GM23248 (cell line): ENCODE data around the gene PRG2. TPM values are rescaled to one million over a fixed set of nuclear protein-coding genes. Genes with fewer than 3 reads are reported as not detected.

Source experiments
- DNase-seq: peaks from one replicate; pipeline ENCODE4 v3.0.0-alpha.2; 2015
- H2AFZ ChIP-seq: fragments of 200-600 bp; sonication (generic); 2 replicates; pipeline ENCODE4 v1.6.1; 2016; ENCODE audit warnings: antibody characterized with exemption
- H3F3A ChIP-seq: fragments of 200-600 bp; sonication (generic); 2 replicates; pipeline ENCODE4 v1.6.1; 2016; ENCODE audit warnings: mild to moderate bottlenecking, antibody characterized with exemption, mixed run types; ENCODE audit not compliant: insufficient read depth
- H3K27ac ChIP-seq: fragments of 200-600 bp; sonication (generic); 2 replicates; pipeline ENCODE4 v1.5.1; 2016; ENCODE audit warnings: mild to moderate bottlenecking
- H3K27me3 ChIP-seq: fragments of 200-600 bp; sonication (generic); replicated peaks from 2 replicates; pipeline ENCODE4 v1.6.1; 2016; ENCODE audit warnings: mild to moderate bottlenecking; ENCODE audit not compliant: insufficient read depth
- H3K36me3 ChIP-seq: fragments of 200-600 bp; sonication (generic); 2 replicates; pipeline ENCODE4 v1.6.1; 2016; ENCODE audit warnings: low read depth, mild to moderate bottlenecking
- H3K4me1 ChIP-seq: fragments of 200-600 bp; sonication (generic); 2 replicates; pipeline ENCODE4 v1.6.1; 2016; ENCODE audit warnings: mild to moderate bottlenecking; ENCODE audit not compliant: insufficient read depth
- H3K4me2 ChIP-seq: fragments of 200-600 bp; sonication (generic); one replicate; pipeline ENCODE4 v1.6.1; 2016; ENCODE audit warnings: mild to moderate bottlenecking; ENCODE audit not compliant: unreplicated experiment
- H3K4me3 ChIP-seq: fragments of 200-600 bp; sonication (generic); 2 replicates; pipeline ENCODE4 v1.5.1; 2016; ENCODE audit warnings: mild to moderate bottlenecking
- H3K79me2 ChIP-seq: fragments of 200-600 bp; sonication (generic); 2 replicates; pipeline ENCODE4 v1.6.1; 2016; ENCODE audit warnings: mild to moderate bottlenecking; ENCODE audit not compliant: insufficient read depth
- H3K9ac ChIP-seq: fragments of 200-600 bp; sonication (generic); 2 replicates; pipeline ENCODE4 v1.6.1; 2016; ENCODE audit warnings: mild to moderate bottlenecking
- H3K9me2 ChIP-seq: fragments of 200-600 bp; sonication (generic); 2 replicates; pipeline ENCODE4 v1.6.1; 2016; ENCODE audit warnings: mixed run types, mild to moderate bottlenecking, moderate library complexity; ENCODE audit not compliant: insufficient read depth
- H3K9me3 ChIP-seq: fragments of 200-600 bp; sonication (generic); one replicate; pipeline ENCODE4 v1.6.1; 2017; ENCODE audit warnings: low read depth
- H4K20me1 ChIP-seq: fragments of 200-600 bp; sonication (generic); 2 replicates; pipeline ENCODE4 v1.6.0; 2016; ENCODE audit not compliant: insufficient read depth
- EZH2 ChIP-seq: fragments of 200-600 bp; sonication (generic); IDR thresholded peaks from 2 replicates; pipeline ENCODE4 v1.6.1; 2018; ENCODE audit warnings: antibody characterized with exemption, mild to moderate bottlenecking; ENCODE audit not compliant: insufficient read depth, poor library complexity, severe bottlenecking
- EZH2phosphoT487 ChIP-seq: fragments of 200-600 bp; sonication (generic); IDR thresholded peaks from 2 replicates; pipeline ENCODE4 v1.6.1; 2018; ENCODE audit warnings: antibody characterized with exemption, moderate library complexity, mild to moderate bottlenecking, low read depth; ENCODE audit not compliant: insufficient read depth
- WGBS, 2 experiments: methylation state at CpG; one replicate each; pipeline ENCODE4 v1.1.6; 2015 to 2017; ENCODE audit warnings: low lambda C conversion rate in 2 of 2, low coverage in 1 of 2; ENCODE audit errors: missing lambda C conversion rate in 2 of 2; 5-methylcytosine and 5-hydroxymethylcytosine counted together
- in situ Hi-C: fragments of 300-500 bp; cut with MboI; formaldehyde crosslinking; loops from 2 replicates; pipeline ENCODE4 v1.15.0; 2020
- polyA plus RNA-seq: library from polyadenylated mRNA; unstranded; fragments of >200 nt; fragmentation: Nextera tagmentation; extraction: Ambion mirVana; gene quantifications from 2 replicates; pipeline ENCODE4 v1.2.1, GENCODE V29; 2016
- total RNA-seq: library from RNA; depleted of rRNA; stranded (reverse); fragments of >200 nt; shearing (Covaris generic); gene quantifications from 2 replicates; pipeline ENCODE4 v1.2.3, GENCODE V29; 2014

Gene PRG2
- total and polyA plus RNA-seq, 2 experiments from 2014 or later: 2.2 to 2.8 TPM

GRCh38 chr11:57360991-57361390, 29.5 kb downstream of the PRG2 start:
- Histone ChIP-seq H3K4me3 (no peak overlapping the region), H3K36me3 (no peaks in the 10 kb centered on the region), H3K9ac (no peak overlapping the region), H4K20me1 (no peaks in the 10 kb centered on the region), H3K4me2 (no peak overlapping the region), H3K9me3 (no peaks in the 10 kb centered on the region), H3K4me1 (peaks cover 11% of the 10 kb centered on the region), H2AFZ (no peak overlapping the region), H3F3A (peaks cover 16% of the 10 kb centered on the region), H3K27me3 (no peaks in the 10 kb centered on the region), H3K79me2 (no peaks in the 10 kb centered on the region), H3K9me2 (no peaks in the 10 kb centered on the region), H3K27ac (no peak overlapping the region)
- in situ Hi-C loops: no loop called here
- no peak for TF ChIP-seq EZH2
- no peak for TF ChIP-seq EZH2phosphoT487
- 91 to 92% methylated on average over 8 of the region's 8 CpGs for WGBS, 2 experiments
- DNase-seq: no peak

- no peak for TF ChIP-seq EZH2phosphoT487
- no peak for TF ChIP-seq EZH2
- H3K27me3 ChIP-seq: no peaks in the 10 kb centered on the region
- in situ Hi-C loops: no loop called here
- no peak overlapping the region for H3K4me2 ChIP-seq
- no peaks in the 10 kb centered on the region for H3K79me2 ChIP-seq
- H3K4me1 ChIP-seq: peaks cover 11% of the 10 kb centered on the region
- H3K4me3 ChIP-seq: no peak overlapping the region
- no peaks in the 10 kb centered on the region for H4K20me1 ChIP-seq
- H3K9me2 ChIP-seq: no peaks in the 10 kb centered on the region
- DNase-seq: no peak
- peaks cover 16% of the 10 kb centered on the region for H3F3A ChIP-seq
- H3K9me3 ChIP-seq: no peaks in the 10 kb centered on the region
- H3K27ac ChIP-seq: no peak overlapping the region
- no peak overlapping the region for H2AFZ ChIP-seq
- WGBS, 2 experiments: 83 to 91% methylated on average over 9 of the region's 9 CpGs
- H3K9ac ChIP-seq: no peak overlapping the region
- no peaks in the 10 kb centered on the region for H3K36me3 ChIP-seq
These were observed 30.4 kb downstream of the PRG2 start for GRCh38 chr11:57359896-57360690.

- no peaks in the 10 kb centered on the region for H3K9me3 ChIP-seq
- H3K4me2 ChIP-seq: no peak overlapping the region
- H3K36me3 ChIP-seq: no peaks in the 10 kb centered on the region
- no peak overlapping the region for H2AFZ ChIP-seq
- 83 to 89% methylated on average over 5 of the region's 5 CpGs for WGBS, 2 experiments
- TF ChIP-seq EZH2: no peak
- H3K9me2 ChIP-seq: no peaks in the 10 kb centered on the region
- no peak overlapping the region for H3K27ac ChIP-seq
- in situ Hi-C loops: no loop called here
- H3K9ac ChIP-seq: no peak overlapping the region
- H3K4me3 ChIP-seq: no peak overlapping the region
- DNase-seq: no peak
- no peaks in the 10 kb centered on the region for H3K27me3 ChIP-seq
- H3F3A ChIP-seq: peaks cover 16% of the 10 kb centered on the region
- no peaks in the 10 kb centered on the region for H4K20me1 ChIP-seq
- no peaks in the 10 kb centered on the region for H3K79me2 ChIP-seq
- H3K4me1 ChIP-seq: peaks cover 11% of the 10 kb centered on the region
These were observed 31.1 kb downstream of the PRG2 start for GRCh38 chr11:57359396-57359795.

GRCh38 chr11:57358991-57359390, 31.5 kb downstream of the PRG2 start:
- no peak overlapping the region for H3K27ac ChIP-seq
- no peaks in the 10 kb centered on the region for H3K9me2 ChIP-seq
- DNase-seq: no peak
- H3K9ac ChIP-seq: no peak overlapping the region
- no peak overlapping the region for H3K4me3 ChIP-seq
- H3K79me2 ChIP-seq: no peaks in the 10 kb centered on the region
- no peaks in the 10 kb centered on the region for H3K9me3 ChIP-seq
- H3K27me3 ChIP-seq: no peaks in the 10 kb centered on the region
- in situ Hi-C loops: no loop called here
- H3K4me2 ChIP-seq: no peak overlapping the region
- no peak overlapping the region for H2AFZ ChIP-seq
- TF ChIP-seq EZH2: no peak
- TF ChIP-seq EZH2phosphoT487: no peak
- 75 to 79% methylated on average over 9 of the region's 9 CpGs for WGBS, 2 experiments
- peaks cover 16% of the 10 kb centered on the region for H3F3A ChIP-seq
- H4K20me1 ChIP-seq: no peaks in the 10 kb centered on the region
- no peaks in the 10 kb centered on the region for H3K36me3 ChIP-seq
- H3K4me1 ChIP-seq: peaks cover 11% of the 10 kb centered on the region
